Right lobe of liver (tissue), 6 donors: Measurements from ENCODE around the gene BAG2. TPM values are rescaled to one million over a fixed set of nuclear protein-coding genes. Genes with fewer than 3 reads are reported as not detected.

Experiments
- ATAC-seq, 4 donors: fragments of 200-7000 bp; cut with Tn5 transposase; one replicate each; pipeline ENCODE4 v1.9.1; 2020; ENCODE audit warnings: mild to moderate bottlenecking in 4 of 4, moderate library complexity in 4 of 4
- DNase-seq, 3 donors: peaks; one replicate each; pipeline ENCODE4 v3.0.0-alpha.2; 2020
- H3K27ac ChIP-seq, 3 donors: fragments of 200-600 bp; one replicate each; pipeline ENCODE4 v1.8.0; 2022
- H3K27me3 ChIP-seq, 2 donors: fragments of 200-600 bp; one replicate each; pipeline ENCODE4 v1.8.0; 2022
- H3K36me3 ChIP-seq, 4 donors: fragments of 200-600 bp; sonication (generic) in 1 of 4; one replicate each; pipeline versions ENCODE4 v1.5.1 to v1.8.0; 2017 to 2022; ENCODE audit warnings: control low read depth in 1 of 4
- H3K4me1 ChIP-seq, 4 donors: fragments of 200-600 bp; sonication (generic) in 1 of 4; one replicate each; pipeline versions ENCODE4 v1.5.1 to v1.8.0; 2017 to 2022; ENCODE audit warnings: control low read depth in 1 of 4
- H3K4me3 ChIP-seq, 3 donors: fragments of 200-600 bp; one replicate each; pipeline ENCODE4 v1.8.0; 2022
- H3K9me3 ChIP-seq, 4 donors: fragments of 200-600 bp; sonication (generic) in 1 of 4; one replicate each; pipeline versions ENCODE4 v1.5.1 to v1.8.0; 2017 to 2022; ENCODE audit warnings: control low read depth in 1 of 4
- POLR2A ChIP-seq: fragments of 450-650 bp; IDR thresholded peaks from one replicate; pipeline ENCODE4 v1.6.1; 2017; ENCODE audit warnings: antibody characterized with exemption, mild to moderate bottlenecking
- WGBS: methylation state at CpG from one replicate; pipeline ENCODE4 v1.1.6; 2018; ENCODE audit warnings: low coverage, low lambda C conversion rate; ENCODE audit not compliant: insufficient coverage; ENCODE audit errors: missing lambda C conversion rate; 5-methylcytosine and 5-hydroxymethylcytosine counted together
- intact Hi-C, 2 donors: fragments of 100-400 bp; cut with DNase I; formaldehyde crosslinking; loops; one replicate each; pipeline versions ENCODE4 v1.11.2 to v1.14.1; 2022
- total RNA-seq, 6 experiments: library from RNA; depleted of rRNA in 2 of 6; stranded (reverse); fragments of >200 nt in 2 of 6; fragmentation: NEBNext Ultra II Directional in 3 of 6; extraction: Animal tissue kit (Norgen Biotek cat#: 25700) in 3 of 6; gene quantifications; one replicate each; pipeline versions ENCODE4 v1.1.0 to v1.2.4, GENCODE V29; 2016 to 2023
- TF ChIP-seq, protein P1 (sequence below), 4 donors: fragments of 200-600 bp in 3 of 4; fragments of 450-650 bp in 1 of 4; IDR thresholded peaks; one replicate each; pipeline versions ENCODE4 v1.5.1 to v1.8.0; 2016 to 2022; ENCODE audit warnings: antibody characterized with exemption in 4 of 4, mild to moderate bottlenecking in 2 of 4
- donor health status: DM: no; HTN: yes; CAD: no.
- donor health status: DM: no; HTN: no; CAD: no.
- donor health status: DM: no; HTN: no; CAD: no.
- donor health status: DM: no; HTN: yes; CAD: no.
- donor health status: DM: no; HTN: yes; CAD: no.

The BAG2 gene
- total RNA-seq, 6 experiments from 2014 or later, result 2.8 to 6.2 (median 4.3) TPM

DNA sequence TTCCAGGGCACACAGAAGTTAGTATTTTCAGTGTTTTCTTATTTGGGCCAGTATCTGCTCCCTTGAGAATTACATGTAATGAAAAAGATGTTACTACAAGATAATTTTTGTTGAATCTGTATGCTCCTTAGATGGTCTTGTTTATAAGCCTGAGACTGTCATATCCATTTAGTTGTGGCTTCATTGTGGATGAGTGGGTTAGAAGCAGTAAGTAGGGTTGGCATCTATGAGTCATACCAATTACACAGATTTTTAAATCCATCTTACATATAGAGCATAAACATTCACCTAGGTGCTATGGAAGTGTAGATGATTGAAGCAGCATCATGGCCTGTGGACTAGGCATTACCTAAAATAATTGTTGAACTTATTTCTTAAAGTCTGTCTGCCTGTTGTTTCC is 13.5 kb upstream of the BAG2 start:
- Histone ChIP-seq H3K36me3 (peaks cover 0 to 34% (median 1%) of the 10 kb centered on the region in 4 donors), H3K4me1 (no peaks in the 10 kb centered on the region), H3K27me3 (no peaks in the 10 kb centered on the region), H3K27ac (no peak overlapping the region), H3K4me3 (no peak overlapping the region), H3K9me3 (no peaks in the 10 kb centered on the region)
- TF ChIP-seq, protein P1, sequence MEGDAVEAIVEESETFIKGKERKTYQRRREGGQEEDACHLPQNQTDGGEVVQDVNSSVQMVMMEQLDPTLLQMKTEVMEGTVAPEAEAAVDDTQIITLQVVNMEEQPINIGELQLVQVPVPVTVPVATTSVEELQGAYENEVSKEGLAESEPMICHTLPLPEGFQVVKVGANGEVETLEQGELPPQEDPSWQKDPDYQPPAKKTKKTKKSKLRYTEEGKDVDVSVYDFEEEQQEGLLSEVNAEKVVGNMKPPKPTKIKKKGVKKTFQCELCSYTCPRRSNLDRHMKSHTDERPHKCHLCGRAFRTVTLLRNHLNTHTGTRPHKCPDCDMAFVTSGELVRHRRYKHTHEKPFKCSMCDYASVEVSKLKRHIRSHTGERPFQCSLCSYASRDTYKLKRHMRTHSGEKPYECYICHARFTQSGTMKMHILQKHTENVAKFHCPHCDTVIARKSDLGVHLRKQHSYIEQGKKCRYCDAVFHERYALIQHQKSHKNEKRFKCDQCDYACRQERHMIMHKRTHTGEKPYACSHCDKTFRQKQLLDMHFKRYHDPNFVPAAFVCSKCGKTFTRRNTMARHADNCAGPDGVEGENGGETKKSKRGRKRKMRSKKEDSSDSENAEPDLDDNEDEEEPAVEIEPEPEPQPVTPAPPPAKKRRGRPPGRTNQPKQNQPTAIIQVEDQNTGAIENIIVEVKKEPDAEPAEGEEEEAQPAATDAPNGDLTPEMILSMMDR (IDR thresholded peaks at IDR 0.05), result no peak
- TF ChIP-seq POLR2A, result no peak
- ATAC-seq (no peak), DNase-seq (no peak)
- intact Hi-C loops, result no loop called here

DNA sequence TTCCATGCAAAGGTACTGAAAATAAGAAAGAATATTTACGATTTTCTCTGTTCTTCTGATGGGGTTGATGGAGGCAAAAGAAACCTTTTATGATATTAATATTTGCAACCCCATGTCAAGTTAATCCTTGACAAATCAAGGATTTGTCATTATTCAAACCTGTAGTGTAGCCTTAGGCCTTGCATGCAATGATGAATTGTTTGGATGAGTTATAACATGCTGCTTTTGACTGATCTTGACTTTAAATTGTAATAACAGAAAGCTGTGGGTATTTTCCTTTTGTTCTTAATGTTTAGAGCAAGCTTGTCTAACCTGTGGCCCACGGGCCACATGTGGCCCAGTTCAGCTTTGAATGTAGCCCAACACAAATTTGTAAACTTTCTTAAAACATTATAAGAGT is 13.0 kb upstream of the BAG2 start:
- TF ChIP-seq, protein P1 (IDR thresholded peaks at IDR 0.05), result no peak
- no peak for TF ChIP-seq POLR2A
- Histone ChIP-seq H3K9me3 (no peaks in the 10 kb centered on the region), H3K4me1 (no peaks in the 10 kb centered on the region), H3K27me3 (no peaks in the 10 kb centered on the region), H3K36me3 (peaks cover 0 to 30% (median under 1%) of the 10 kb centered on the region in 4 donors), H3K4me3 (no peak overlapping the region), H3K27ac (no peak overlapping the region)
- DNase-seq (no peak), ATAC-seq (no peak)
- intact Hi-C loops, result no loop called here
- WGBS, result 87% methylated on average over 2 of the region's 2 CpGs

DNA sequence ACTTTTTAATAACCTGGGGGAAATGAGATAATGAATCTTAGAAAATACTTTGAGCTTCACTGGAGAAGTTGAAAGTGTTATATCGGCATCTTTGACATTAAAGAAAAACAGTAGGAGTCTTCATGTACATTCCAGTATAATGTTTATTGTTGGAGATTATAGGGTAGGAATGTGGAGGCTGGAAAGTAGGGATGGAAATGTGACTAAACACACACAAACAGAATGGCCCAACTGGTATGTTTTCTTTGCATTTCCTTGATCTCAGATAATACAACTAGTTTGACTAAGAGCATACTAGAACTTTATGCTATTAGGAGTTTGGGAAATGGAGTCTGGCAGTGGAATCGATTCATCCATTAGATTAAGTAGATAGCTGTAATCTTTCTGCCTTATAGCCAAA is 10.1 kb upstream of the BAG2 start:
- Histone ChIP-seq H3K27me3 (no peaks in the 10 kb centered on the region), H3K4me1 (no peaks in the 10 kb centered on the region), H3K27ac (no peak overlapping the region), H3K9me3 (no peaks in the 10 kb centered on the region), H3K4me3 (no peak overlapping the region), H3K36me3 (peaks cover 0 to 5% (median 2%) of the 10 kb centered on the region in 4 donors)
- intact Hi-C loops, result no loop called here
- 96% methylated on average over 2 of the region's 2 CpGs for WGBS
- DNase-seq, result no peak
- no peak for ATAC-seq
- TF ChIP-seq POLR2A, result no peak
- TF ChIP-seq, protein P1 (IDR thresholded peaks at IDR 0.05), result no peak

DNA sequence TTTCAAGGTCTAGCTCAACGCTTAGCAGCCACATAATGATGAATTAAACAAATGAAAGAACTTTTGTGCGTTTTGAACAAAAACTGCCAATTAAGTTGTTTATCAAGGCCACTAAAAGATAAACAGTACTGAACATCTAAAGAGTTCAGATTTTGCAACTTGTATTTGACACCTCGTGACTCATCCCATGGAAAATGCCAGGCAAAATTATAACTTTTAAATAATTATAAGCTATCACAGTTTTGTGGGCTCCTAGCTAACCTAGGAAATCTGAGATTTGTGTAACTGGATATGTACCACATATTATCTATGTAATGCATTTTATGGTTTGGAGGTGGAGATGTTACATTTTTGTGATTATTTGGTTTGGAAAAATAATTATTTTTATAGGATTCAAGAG is 9.6 kb upstream of the BAG2 start:
- no peak for DNase-seq
- Histone ChIP-seq H3K9me3 (no peaks in the 10 kb centered on the region), H3K4me3 (no peak overlapping the region), H3K4me1 (no peaks in the 10 kb centered on the region), H3K36me3 (peaks cover 0 to 5% (median 2%) of the 10 kb centered on the region in 4 donors), H3K27me3 (no peaks in the 10 kb centered on the region), H3K27ac (no peak overlapping the region)
- intact Hi-C loops, result no loop called here
- TF ChIP-seq, protein P1 (IDR thresholded peaks at IDR 0.05), result no peak
- no peak for TF ChIP-seq POLR2A
- ATAC-seq, result no peak
- 42% methylated on average over 3 of the region's 3 CpGs for WGBS

DNA sequence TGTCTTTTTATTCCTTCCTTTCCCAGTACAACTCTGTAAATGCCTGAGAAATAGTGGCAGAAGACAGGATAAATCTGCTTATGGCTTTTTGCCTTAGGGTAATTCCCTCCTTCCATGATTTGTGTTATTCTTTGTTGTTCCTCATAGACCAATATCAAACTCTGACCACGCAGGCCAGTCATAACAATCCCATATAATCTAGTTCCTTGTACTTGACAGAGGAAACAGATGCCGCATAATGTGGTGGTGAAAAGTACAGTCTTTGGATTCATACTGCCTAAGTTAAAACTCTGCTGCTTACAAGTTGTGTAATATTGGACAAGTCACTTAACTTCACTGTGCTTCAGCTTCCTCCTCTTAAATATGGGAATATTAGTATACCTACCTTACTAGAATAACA is 8.2 kb upstream of the BAG2 start:
- WGBS, result 81% methylated on average over 2 of the region's 2 CpGs
- DNase-seq (no peak), ATAC-seq (no peak)
- TF ChIP-seq POLR2A, result no peak
- TF ChIP-seq, protein P1 (IDR thresholded peaks at IDR 0.05), result no peak
- peaks cover 0 to 5% (median 2%) of the 10 kb centered on the region in 4 donors for H3K36me3 ChIP-seq
- H3K9me3 ChIP-seq, result no peaks in the 10 kb centered on the region
- H3K27me3 ChIP-seq, result no peaks in the 10 kb centered on the region
- H3K27ac ChIP-seq, result no peak overlapping the region
- intact Hi-C loops, result no loop called here
- H3K4me1 ChIP-seq, result no peaks in the 10 kb centered on the region
- H3K4me3 ChIP-seq, result no peak overlapping the region
